ENCODE measurements around the gene SIK3.

The SIK3 gene

GRCh38 chr11:116891746-116892145, 206.5 kb downstream of the SIK3 start:
- FAIRE-seq, result no peak

GRCh38 chr11:116890607-116891006, 207.6 kb downstream of the SIK3 start:
- FAIRE-seq, result no peak

- FAIRE-seq, result no peak
Measured at GRCh38 chr11:116890193-116890592, 208.0 kb downstream of the SIK3 start.

- FAIRE-seq, result no peak
Measured at GRCh38 chr11:116888884-116889549, 209.2 kb downstream of the SIK3 start.

- no peak for FAIRE-seq
Measured at GRCh38 chr11:116888024-116888423, 210.2 kb downstream of the SIK3 start.

- no peak for FAIRE-seq
Measured at GRCh38 chr11:116885951-116886655, 212.1 kb downstream of the SIK3 start.

GRCh38 chr11:116882386-116882785, 215.8 kb downstream of the SIK3 start:
- no peak for FAIRE-seq

- FAIRE-seq, result no peak
Measured at GRCh38 chr11:116881143-116881542, 217.1 kb downstream of the SIK3 start.

- FAIRE-seq, result peak; percentile 78
Measured at GRCh38 chr11:116879800-116880625, 218.2 kb downstream of the SIK3 start.

GRCh38 chr11:116876656-116877055, 221.6 kb downstream of the SIK3 start:
- no peak for FAIRE-seq

- FAIRE-seq, result no peak
Measured at GRCh38 chr11:116875194-116875593, 223.0 kb downstream of the SIK3 start.

GRCh38 chr11:116874251-116874650, 224.0 kb downstream of the SIK3 start:
- FAIRE-seq, result no peak

GRCh38 chr11:116873381-116873780, 224.8 kb downstream of the SIK3 start:
- FAIRE-seq, result no peak

GRCh38 chr11:116871248-116871647, 227.0 kb downstream of the SIK3 start:
- FAIRE-seq, result no peak

GRCh38 chr11:116870054-116870453, 228.2 kb downstream of the SIK3 start:
- FAIRE-seq, result no peak

- no peak for FAIRE-seq
Measured at GRCh38 chr11:116869610-116870009, 228.6 kb downstream of the SIK3 start.

- no peak for FAIRE-seq
Measured at GRCh38 chr11:116868066-116868465, 230.2 kb downstream of the SIK3 start.

GRCh38 chr11:116867619-116868018, 230.6 kb downstream of the SIK3 start:
- FAIRE-seq, result no peak

- no peak for FAIRE-seq
Measured at GRCh38 chr11:116866804-116867455, 231.3 kb downstream of the SIK3 start.

GRCh38 chr11:116865696-116866095, 232.5 kb downstream of the SIK3 start:
- no peak for FAIRE-seq

- no peak for FAIRE-seq
Measured at GRCh38 chr11:116864531-116864930, 233.7 kb downstream of the SIK3 start.

GRCh38 chr11:116862951-116863350, 235.3 kb downstream of the SIK3 start:
- no peak for FAIRE-seq

- no peak for FAIRE-seq
Measured at GRCh38 chr11:116862185-116862584, 236.0 kb downstream of the SIK3 start.

Data from colon (tissue), 2 donors.